Ovary (tissue), 10 donors: ENCODE measurements around the gene ADAM20. TPM values are rescaled to one million over a fixed set of nuclear protein-coding genes. Genes with fewer than 3 reads are reported as not detected.

Experiments
- DNase-seq, 5 donors: peaks; one replicate each; pipeline ENCODE4 v3.0.0-alpha.2; 2019 to 2020
- H3K27ac ChIP-seq, 2 donors: fragments of 200-600 bp; one replicate each; pipeline versions ENCODE4 v1.5.1 to v1.8.0; 2019 to 2022
- H3K27me3 ChIP-seq: fragments of 200-600 bp; one replicate; pipeline ENCODE4 v1.8.0; 2022
- H3K36me3 ChIP-seq: fragments of 200-600 bp; sonication (generic); one replicate; pipeline ENCODE4 v1.5.1; 2019
- H3K4me1 ChIP-seq: one replicate; pipeline ENCODE4 v1.8.1; 2013; ENCODE audit warnings: mild to moderate bottlenecking, moderate library complexity; ENCODE audit not compliant: insufficient read depth
- H3K4me3 ChIP-seq: fragments of 200-600 bp; sonication (generic); one replicate; pipeline ENCODE4 v1.5.1; 2017
- H3K9me3 ChIP-seq, 2 donors: fragments of 200-600 bp in 1 of 2; sonication (generic) in 1 of 2; one replicate each; pipeline versions ENCODE4 v1.5.1 to v1.8.1; 2013 to 2019; ENCODE audit warnings: mild to moderate bottlenecking in 1 of 2, moderate library complexity in 1 of 2
- EP300 ChIP-seq: sonication (generic); formaldehyde crosslinking; IDR thresholded peaks from one replicate; pipeline ENCODE4 v1.6.1; 2017; ENCODE audit warnings: antibody characterized with exemption
- POLR2A ChIP-seq: fragments of 450-650 bp; IDR thresholded peaks from one replicate; pipeline ENCODE4 v1.6.1; 2017; ENCODE audit warnings: antibody characterized with exemption, mild to moderate bottlenecking, moderate library complexity
- WGBS, 3 donors: extraction: QIAGEN DNeasy Blood & Tissue Kit in 1 of 3; methylation state at CpG; one replicate each; pipeline versions ENCODE4 v1.1.5 to v1.1.7; 2013 to 2017; 5-methylcytosine and 5-hydroxymethylcytosine counted together
- intact Hi-C, 4 donors: fragments of 100-400 bp; cut with DNase I; formaldehyde crosslinking; loops; one replicate each; pipeline versions ENCODE4 v1.11.0 to v1.15.1; 2022 to 2023
- long read RNA-seq, 3 donors: library from polyadenylated mRNA in 2 of 3; unstranded in 2 of 3; transcript quantifications; one replicate each; pipeline ENCODE4 v2.0.0 and lab custom pipeline, GENCODE V29; 2021 to 2026
- polyA plus RNA-seq, 2 donors: library from polyadenylated mRNA; stranded (reverse); fragments of 200-250 nt in 1 of 2; fragments of 350-450 nt in 1 of 2; fragmentation: Illumina TruSeq in 1 of 2; extraction: RNeasy Lipid Tissue Mini Kit (QIAGEN cat#74804) in 1 of 2; gene quantifications; one replicate each; pipeline ENCODE4 v1.2.3, GENCODE V29; 2013 to 2014
- total RNA-seq, 7 donors: library from RNA; depleted of rRNA in 2 of 7; stranded (reverse); fragments of >200 nt in 2 of 7; fragmentation: NEBNext Ultra II Directional in 3 of 7; extraction: Animal tissue kit (Norgen Biotek cat#: 25700) in 3 of 7; gene quantifications; one replicate each; pipeline versions ENCODE4 v1.1.0 to v1.2.4, GENCODE V29; 2016 to 2023
- TF ChIP-seq, protein P1 (sequence below), 3 donors: fragments of 450-650 bp in 2 of 3; fragments of 200-600 bp in 1 of 3; IDR thresholded peaks; one replicate each; pipeline versions ENCODE4 v1.5.1 to v1.8.0; 2016 to 2022; ENCODE audit warnings: antibody characterized with exemption in 3 of 3, mild to moderate bottlenecking in 1 of 3
- donor health status: DM: no; HTN: no; CAD: no; lungs with moderate emphysema.
- donor health status: DM: no; HTN: no; CAD: no.
- donor health status: Bipolar disorder and iron deficiency.
- donor health status: DM: yes; HTN: yes; CAD: no.
- donor health status: DM: no; HTN: no; CAD: no.
- donor health status: DM: yes; HTN: yes; CAD: no.

The ADAM20 gene
- total RNA-seq: 1 to 10 TPM in 4 of 7 donors, under 1 TPM in 3; 0.48 to 2.5 (median 1.2) TPM
- polyA plus RNA-seq: under 1 TPM; 0.11 to 0.17 TPM
- long read RNA-seq, donor 1: 0 reads
- long read RNA-seq, donor 2: 0 reads
- long read RNA-seq, donor 3: 0 reads

DNA sequence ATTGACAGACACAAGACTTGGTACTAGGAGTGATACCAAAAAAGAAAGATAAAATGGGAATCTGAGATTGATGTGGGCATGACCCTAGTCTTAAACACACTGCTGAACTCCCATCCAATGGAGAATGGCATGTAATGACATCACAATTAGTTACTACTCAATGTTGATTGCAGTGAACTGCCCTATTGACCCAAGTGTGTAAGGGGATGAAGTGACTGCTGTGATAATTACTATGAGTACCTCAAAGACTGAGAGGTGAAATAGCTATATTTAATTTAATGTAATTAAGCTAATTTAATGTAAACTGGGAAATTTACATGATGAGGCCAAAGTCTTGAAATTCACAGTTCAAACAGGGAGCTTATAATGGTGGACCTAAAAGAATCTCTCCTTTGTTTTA is at the start of gene ADAM20:
ADAM20 (minus strand) TSS at position 101 of the 400 bp plus-strand sequence. CDS start 10,247 bp downstream, outside the sequence.
- Histone ChIP-seq H3K36me3 (no peaks in the 10 kb centered on the region), H3K4me3 (no peak within 1 kb of the TSS), H3K9me3 (peaks cover 0 to 7% of the 10 kb centered on the region in 2 donors), H3K4me1 (no peaks in the 10 kb centered on the region), H3K27ac (no peak within 1 kb of the TSS), H3K27me3 (no peaks in the 10 kb centered on the region)
- TF ChIP-seq POLR2A: no peak
- TF ChIP-seq, protein P1, sequence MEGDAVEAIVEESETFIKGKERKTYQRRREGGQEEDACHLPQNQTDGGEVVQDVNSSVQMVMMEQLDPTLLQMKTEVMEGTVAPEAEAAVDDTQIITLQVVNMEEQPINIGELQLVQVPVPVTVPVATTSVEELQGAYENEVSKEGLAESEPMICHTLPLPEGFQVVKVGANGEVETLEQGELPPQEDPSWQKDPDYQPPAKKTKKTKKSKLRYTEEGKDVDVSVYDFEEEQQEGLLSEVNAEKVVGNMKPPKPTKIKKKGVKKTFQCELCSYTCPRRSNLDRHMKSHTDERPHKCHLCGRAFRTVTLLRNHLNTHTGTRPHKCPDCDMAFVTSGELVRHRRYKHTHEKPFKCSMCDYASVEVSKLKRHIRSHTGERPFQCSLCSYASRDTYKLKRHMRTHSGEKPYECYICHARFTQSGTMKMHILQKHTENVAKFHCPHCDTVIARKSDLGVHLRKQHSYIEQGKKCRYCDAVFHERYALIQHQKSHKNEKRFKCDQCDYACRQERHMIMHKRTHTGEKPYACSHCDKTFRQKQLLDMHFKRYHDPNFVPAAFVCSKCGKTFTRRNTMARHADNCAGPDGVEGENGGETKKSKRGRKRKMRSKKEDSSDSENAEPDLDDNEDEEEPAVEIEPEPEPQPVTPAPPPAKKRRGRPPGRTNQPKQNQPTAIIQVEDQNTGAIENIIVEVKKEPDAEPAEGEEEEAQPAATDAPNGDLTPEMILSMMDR (IDR thresholded peaks at IDR 0.05): no peak
- TF ChIP-seq EP300: no peak
- intact Hi-C loops: no loop called here
- no peak for DNase-seq

DNA sequence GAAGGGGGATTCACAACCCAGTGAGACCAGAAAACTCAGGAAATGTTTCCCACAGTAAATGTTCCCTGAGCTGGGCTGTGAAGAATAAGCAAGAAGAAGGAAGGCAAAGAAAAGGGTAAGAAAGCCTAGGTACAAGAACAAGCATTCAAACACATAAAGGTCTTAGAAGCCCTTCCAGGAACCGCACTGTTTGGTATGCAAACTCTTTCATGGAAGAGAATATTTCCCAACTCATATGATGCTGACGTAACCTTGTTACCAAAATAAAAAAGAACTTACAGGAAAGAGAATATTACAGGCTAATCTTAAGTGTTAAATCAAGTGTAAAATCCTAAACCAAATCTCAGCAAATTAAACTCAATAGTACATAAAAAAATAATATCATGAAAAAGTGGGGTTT is 42.1 kb upstream of the ADAM20 start:
- Histone ChIP-seq H3K4me1 (no peaks in the 10 kb centered on the region), H3K36me3 (no peaks in the 10 kb centered on the region), H3K27me3 (no peaks in the 10 kb centered on the region), H3K9me3 (no peaks in the 10 kb centered on the region), H3K27ac (no peak overlapping the region), H3K4me3 (no peak overlapping the region)
- DNase-seq: no peak
- intact Hi-C loops: no loop called here
- WGBS, 3 donors: 85 to 95% (median 89%) methylated on average over 2 of the region's 2 CpGs
- no peak for TF ChIP-seq EP300
- TF ChIP-seq POLR2A: no peak
- TF ChIP-seq, protein P1 (IDR thresholded peaks at IDR 0.05): no peak

DNA sequence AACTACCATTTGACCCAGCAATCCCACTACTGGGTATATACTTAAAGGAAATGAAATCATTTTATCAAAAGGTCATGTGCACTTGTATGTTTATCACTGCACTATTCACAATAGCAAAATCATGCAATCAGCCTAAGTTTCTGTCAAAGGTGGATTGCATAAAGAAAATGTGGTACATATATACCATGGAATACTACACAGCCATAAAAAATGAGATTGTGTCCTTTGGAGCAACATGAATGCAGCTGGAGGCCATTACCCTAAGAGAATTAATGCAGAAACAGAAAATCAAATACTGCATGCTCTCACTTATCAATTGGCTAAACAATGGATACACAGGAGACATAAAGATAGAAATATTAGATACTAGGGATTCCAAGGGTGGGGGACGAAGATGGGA is 38.2 kb upstream of the ADAM20 start:
- no peaks in the 10 kb centered on the region for H3K4me1 ChIP-seq
- H3K27ac ChIP-seq: no peak overlapping the region
- H3K4me3 ChIP-seq: no peak overlapping the region
- intact Hi-C loops: no loop called here
- no peak for DNase-seq
- 92 to 98% (median 95%) methylated on average over 1 of the region's 1 CpG for WGBS, 3 donors
- H3K9me3 ChIP-seq: no peaks in the 10 kb centered on the region
- no peaks in the 10 kb centered on the region for H3K36me3 ChIP-seq
- H3K27me3 ChIP-seq: no peaks in the 10 kb centered on the region
- TF ChIP-seq, protein P1 (IDR thresholded peaks at IDR 0.05): no peak
- TF ChIP-seq POLR2A (no peak), EP300 (no peak)

DNA sequence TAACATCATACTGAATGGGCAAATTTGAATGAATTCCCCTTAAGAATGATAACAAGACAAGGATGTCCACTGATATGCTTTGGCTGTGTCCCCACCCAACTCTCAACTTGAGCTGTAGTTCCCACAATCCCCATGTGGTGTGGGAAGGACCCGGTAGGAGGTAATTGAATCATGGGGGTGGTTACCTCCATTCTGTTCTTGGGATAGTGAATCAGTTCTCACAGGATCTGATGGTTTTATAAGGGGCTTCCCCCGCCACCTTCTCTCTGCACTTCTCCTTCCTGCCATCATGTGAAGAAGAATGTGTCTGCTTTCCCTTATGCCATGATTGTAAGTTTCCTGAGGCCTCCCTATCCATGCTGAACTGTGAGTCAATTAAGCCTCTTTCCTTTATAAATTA is 36.3 kb upstream of the ADAM20 start:
- intact Hi-C loops: no loop called here
- Histone ChIP-seq H3K9me3 (no peaks in the 10 kb centered on the region), H3K27me3 (no peaks in the 10 kb centered on the region), H3K4me3 (no peak overlapping the region), H3K27ac (no peak overlapping the region), H3K36me3 (no peaks in the 10 kb centered on the region), H3K4me1 (no peaks in the 10 kb centered on the region)
- 92 to 98% (median 94%) methylated on average over 2 of the region's 2 CpGs for WGBS, 3 donors
- DNase-seq: no peak
- TF ChIP-seq POLR2A (no peak), EP300 (no peak)
- TF ChIP-seq, protein P1 (IDR thresholded peaks at IDR 0.05): no peak
